Nephron (organoid): ENCODE data around the gene GALNTL6.
"Not testable (repeated sequence)": the region's sequence is repeated elsewhere in the genome, so short reads cannot be mapped to it uniquely, and the experiment has no call there.

Source experiments
- H3K27ac Mint-ChIP-seq, 3 experiments: 2 replicates each; pipeline ENCODE4 v1.8.0; 2020; ENCODE audit warnings: mixed read lengths in 3 of 3, mild to moderate bottlenecking in 2 of 3, moderate library complexity in 1 of 3
- H3K27me3 Mint-ChIP-seq: 2 replicates; pipeline ENCODE4 v1.8.0; 2021; ENCODE audit warnings: low read depth, mild to moderate bottlenecking, moderate library complexity, mixed read lengths
- H3K36me3 Mint-ChIP-seq: 2 replicates; pipeline ENCODE4 v1.8.0; 2020; ENCODE audit warnings: low read depth, mixed read lengths
- H3K4me1 Mint-ChIP-seq: 2 replicates; pipeline ENCODE4 v1.8.0; 2020; ENCODE audit warnings: mixed read lengths
- H3K4me3 Mint-ChIP-seq, 3 experiments: 2 replicates each; pipeline ENCODE4 v1.8.0; 2020; ENCODE audit warnings: mild to moderate bottlenecking in 3 of 3, mixed read lengths in 3 of 3, moderate library complexity in 2 of 3
- H3K9me3 Mint-ChIP-seq: 2 replicates; pipeline ENCODE4 v1.8.0; 2020; ENCODE audit warnings: mixed read lengths
- CTCF ChIP-seq, 3 experiments: fragments of 200-600 bp; sonication (generic); IDR thresholded peaks; one replicate each; pipeline ENCODE4 v1.5.0; 2021; ENCODE audit warnings: antibody characterized with exemption in 3 of 3; ENCODE audit not compliant: unreplicated experiment in 3 of 3

The GALNTL6 gene

GRCh38 chr4:173039617-173040577, 1226.7 kb downstream of the GALNTL6 start:
- H3K4me1 Mint-ChIP-seq: peaks cover 50% of the 10 kb centered on the region
- H3K9me3 Mint-ChIP-seq: no peaks in the 10 kb centered on the region
- no peak for TF ChIP-seq CTCF (IDR thresholded peaks at IDR 0.05; ENCODE audit: unreplicated experiment in 3 of 3)
- peak overlapping the region in 2 of 3 experiments; percentile 7 to 49 for H3K4me3 Mint-ChIP-seq
- peaks cover 8% of the 10 kb centered on the region for H3K27me3 Mint-ChIP-seq
- H3K27ac Mint-ChIP-seq: peak overlapping the region; percentile 77 to 91 (median 79)
- H3K36me3 Mint-ChIP-seq: no peaks in the 10 kb centered on the region

- peaks cover 8% of the 10 kb centered on the region for H3K27me3 Mint-ChIP-seq
- H3K36me3 Mint-ChIP-seq: no peaks in the 10 kb centered on the region
- H3K4me1 Mint-ChIP-seq: peaks cover 53% of the 10 kb centered on the region
- H3K4me3 Mint-ChIP-seq: no peak overlapping the region
- H3K27ac Mint-ChIP-seq: peak overlapping the region; percentile 44 to 79 (median 51)
- H3K9me3 Mint-ChIP-seq: no peaks in the 10 kb centered on the region
- no peak for TF ChIP-seq CTCF (IDR thresholded peaks at IDR 0.05; ENCODE audit: unreplicated experiment in 3 of 3)
These were observed 1228.3 kb downstream of the GALNTL6 start for GRCh38 chr4:173041482-173041881.

GRCh38 chr4:173042139-173042538, 1228.9 kb downstream of the GALNTL6 start:
- H3K4me1 Mint-ChIP-seq: peaks cover 60% of the 10 kb centered on the region
- H3K9me3 Mint-ChIP-seq, H3K4me3 Mint-ChIP-seq, H3K27me3 Mint-ChIP-seq, H3K36me3 Mint-ChIP-seq: not testable (repeated sequence)
- peak overlapping the region in 2 of 3 experiments; percentile 44 to 79 for H3K27ac Mint-ChIP-seq

GRCh38 chr4:173044340-173044739, 1231.1 kb downstream of the GALNTL6 start:
- H3K4me1 Mint-ChIP-seq: peaks cover 45% of the 10 kb centered on the region
- no peak for TF ChIP-seq CTCF (IDR thresholded peaks at IDR 0.05; ENCODE audit: unreplicated experiment in 3 of 3)
- H3K36me3 Mint-ChIP-seq: no peaks in the 10 kb centered on the region
- H3K9me3 Mint-ChIP-seq: no peaks in the 10 kb centered on the region
- H3K27me3 Mint-ChIP-seq: no peaks in the 10 kb centered on the region
- no peak overlapping the region for H3K27ac Mint-ChIP-seq
- H3K4me3 Mint-ChIP-seq: no peak overlapping the region

- H3K36me3 Mint-ChIP-seq: no peaks in the 10 kb centered on the region
These were observed 1232.4 kb downstream of the GALNTL6 start for GRCh38 chr4:173045571-173045970.

GRCh38 chr4:173046144-173046543, 1232.9 kb downstream of the GALNTL6 start:
- Mint-ChIP-seq H3K4me1 (peaks cover 31% of the 10 kb centered on the region), H3K27me3 (no peaks in the 10 kb centered on the region), H3K4me3 (no peak overlapping the region), H3K9me3 (no peaks in the 10 kb centered on the region), H3K27ac (peak overlapping the region; percentile 11 to 78 (median 58)), H3K36me3 (no peaks in the 10 kb centered on the region)
- TF ChIP-seq CTCF (IDR thresholded peaks at IDR 0.05; ENCODE audit: unreplicated experiment in 3 of 3): no peak

More at GRCh38 chr4:173045571-173045970, 1232.4 kb downstream of the GALNTL6 start:
- H3K4me3 Mint-ChIP-seq: no peak overlapping the region
- no peaks in the 10 kb centered on the region for H3K9me3 Mint-ChIP-seq
- H3K27ac Mint-ChIP-seq: no peak overlapping the region
- no peak for TF ChIP-seq CTCF (IDR thresholded peaks at IDR 0.05; ENCODE audit: unreplicated experiment in 3 of 3)
- peaks cover 32% of the 10 kb centered on the region for H3K4me1 Mint-ChIP-seq
- no peaks in the 10 kb centered on the region for H3K27me3 Mint-ChIP-seq
